ENCODE results near the gene PDE6D.
"Not testable (repeated sequence)": the region's sequence is repeated elsewhere in the genome, so short reads cannot be mapped to it uniquely, and the experiment has no call there.

PDE6D gene

GRCh38 chr2:231749016-231749415 is 32.1 kb downstream of the PDE6D start:
- not testable (repeated sequence) for H3K27me3 Mint-ChIP-seq (ENCODE audit: low read depth); H3K36me3 Mint-ChIP-seq (ENCODE audit: low read depth); H3K4me1 Mint-ChIP-seq (ENCODE audit: low read depth); DNase-seq (ENCODE audit: low spot score); H3K9me3 Mint-ChIP-seq; H3K27ac Mint-ChIP-seq; H3K4me3 Mint-ChIP-seq

GRCh38 chr2:231748153-231748896 is 32.8 kb downstream of the PDE6D start:
- DNase-seq (ENCODE audit: low spot score); H3K4me1 Mint-ChIP-seq (ENCODE audit: low read depth); H3K36me3 Mint-ChIP-seq (ENCODE audit: low read depth); H3K9me3 Mint-ChIP-seq; H3K27me3 Mint-ChIP-seq (ENCODE audit: low read depth); H3K27ac Mint-ChIP-seq; H3K4me3 Mint-ChIP-seq: not testable (repeated sequence)

GRCh38 chr2:231745303-231746038 is 35.6 kb downstream of the PDE6D start:
- no peaks in the 10 kb centered on the region for H3K27me3 Mint-ChIP-seq (ENCODE audit: low read depth)
- H3K27ac Mint-ChIP-seq, result no peak overlapping the region
- H3K4me1 Mint-ChIP-seq (ENCODE audit: low read depth), result no peaks in the 10 kb centered on the region
- no peak overlapping the region for H3K4me3 Mint-ChIP-seq
- no peak for DNase-seq (ENCODE audit: low spot score)
- no peaks in the 10 kb centered on the region for H3K36me3 Mint-ChIP-seq (ENCODE audit: low read depth)
- H3K9me3 Mint-ChIP-seq, result no peaks in the 10 kb centered on the region

- Mint-ChIP-seq H3K4me3 (no peak overlapping the region), H3K9me3 (no peaks in the 10 kb centered on the region)
These were observed 37.5 kb downstream of the PDE6D start for GRCh38 chr2:231743376-231744116.

GRCh38 chr2:231737761-231738160 is 43.3 kb downstream of the PDE6D start:
- no peak for DNase-seq (ENCODE audit: low spot score)
- peaks cover 9% of the 10 kb centered on the region for H3K36me3 Mint-ChIP-seq (ENCODE audit: low read depth)
- no peaks in the 10 kb centered on the region for H3K9me3 Mint-ChIP-seq
- H3K4me1 Mint-ChIP-seq (ENCODE audit: low read depth), result no peaks in the 10 kb centered on the region
- no peak overlapping the region for H3K4me3 Mint-ChIP-seq
- H3K27ac Mint-ChIP-seq, result no peak overlapping the region
- H3K27me3 Mint-ChIP-seq (ENCODE audit: low read depth), result no peaks in the 10 kb centered on the region

More at GRCh38 chr2:231743376-231744116, 37.5 kb downstream of the PDE6D start:
- Mint-ChIP-seq H3K27me3 (ENCODE audit: low read depth) (no peaks in the 10 kb centered on the region), H3K27ac (no peak overlapping the region), H3K4me1 (ENCODE audit: low read depth) (no peaks in the 10 kb centered on the region), H3K36me3 (ENCODE audit: low read depth) (no peaks in the 10 kb centered on the region)
- DNase-seq (ENCODE audit: low spot score), result no peak

GRCh38 chr2:231732604-231733003 is 48.5 kb downstream of the PDE6D start:
- Mint-ChIP-seq H3K9me3 (no peaks in the 10 kb centered on the region), H3K4me3 (no peak overlapping the region), H3K36me3 (ENCODE audit: low read depth) (peaks cover 16% of the 10 kb centered on the region), H3K4me1 (ENCODE audit: low read depth) (no peaks in the 10 kb centered on the region), H3K27me3 (ENCODE audit: low read depth) (no peaks in the 10 kb centered on the region), H3K27ac (no peak overlapping the region)
- no peak for DNase-seq (ENCODE audit: low spot score)

- DNase-seq (ENCODE audit: low spot score), result no peak
- H3K4me1 Mint-ChIP-seq (ENCODE audit: low read depth), result no peaks in the 10 kb centered on the region
- no peaks in the 10 kb centered on the region for H3K9me3 Mint-ChIP-seq
- H3K27me3 Mint-ChIP-seq (ENCODE audit: low read depth), result no peaks in the 10 kb centered on the region
- peaks cover 10% of the 10 kb centered on the region for H3K36me3 Mint-ChIP-seq (ENCODE audit: low read depth)
- H3K4me3 Mint-ChIP-seq, result no peak overlapping the region
- H3K27ac Mint-ChIP-seq, result no peak overlapping the region
These were observed 53.5 kb downstream of the PDE6D start for GRCh38 chr2:231727621-231728020.

GRCh38 chr2:231726276-231726675 is 54.8 kb downstream of the PDE6D start:
- Mint-ChIP-seq H3K4me1 (ENCODE audit: low read depth) (no peaks in the 10 kb centered on the region), H3K27ac (no peak overlapping the region), H3K27me3 (ENCODE audit: low read depth) (no peaks in the 10 kb centered on the region), H3K4me3 (no peak overlapping the region), H3K36me3 (ENCODE audit: low read depth) (peaks cover 2% of the 10 kb centered on the region), H3K9me3 (no peaks in the 10 kb centered on the region)
- DNase-seq (ENCODE audit: low spot score), result no peak

- Mint-ChIP-seq H3K27ac (no peak overlapping the region), H3K9me3 (no peaks in the 10 kb centered on the region), H3K36me3 (ENCODE audit: low read depth) (no peaks in the 10 kb centered on the region), H3K4me1 (ENCODE audit: low read depth) (no peaks in the 10 kb centered on the region), H3K27me3 (ENCODE audit: low read depth) (no peaks in the 10 kb centered on the region), H3K4me3 (no peak overlapping the region)
- DNase-seq (ENCODE audit: low spot score), result no peak
These were observed 55.6 kb downstream of the PDE6D start for GRCh38 chr2:231725476-231725875.

GRCh38 chr2:231722721-231723307 is 58.3 kb downstream of the PDE6D start:
- H3K9me3 Mint-ChIP-seq, result no peaks in the 10 kb centered on the region
- no peak overlapping the region for H3K4me3 Mint-ChIP-seq
- no peaks in the 10 kb centered on the region for H3K36me3 Mint-ChIP-seq (ENCODE audit: low read depth)
- no peaks in the 10 kb centered on the region for H3K27me3 Mint-ChIP-seq (ENCODE audit: low read depth)
- no peaks in the 10 kb centered on the region for H3K4me1 Mint-ChIP-seq (ENCODE audit: low read depth)
- H3K27ac Mint-ChIP-seq, result no peak overlapping the region
- no peak for DNase-seq (ENCODE audit: low spot score)

GRCh38 chr2:231720987-231721966 is 59.8 kb downstream of the PDE6D start:
- Mint-ChIP-seq H3K27ac (no peak overlapping the region), H3K36me3 (ENCODE audit: low read depth) (no peaks in the 10 kb centered on the region), H3K4me3 (no peak overlapping the region), H3K9me3 (no peaks in the 10 kb centered on the region), H3K4me1 (ENCODE audit: low read depth) (no peaks in the 10 kb centered on the region), H3K27me3 (ENCODE audit: low read depth) (no peaks in the 10 kb centered on the region)
- no peak for DNase-seq (ENCODE audit: low spot score)

- no peaks in the 10 kb centered on the region for H3K9me3 Mint-ChIP-seq
- H3K36me3 Mint-ChIP-seq (ENCODE audit: low read depth), result peaks cover 4% of the 10 kb centered on the region
- peaks cover 4% of the 10 kb centered on the region for H3K4me1 Mint-ChIP-seq (ENCODE audit: low read depth)
- H3K27me3 Mint-ChIP-seq (ENCODE audit: low read depth), result no peaks in the 10 kb centered on the region
- H3K4me3 Mint-ChIP-seq, result no peak overlapping the region
- DNase-seq (ENCODE audit: low spot score), result no peak
- H3K27ac Mint-ChIP-seq, result no peak overlapping the region
These were observed 60.6 kb downstream of the PDE6D start for GRCh38 chr2:231720292-231720986.

Measured in T-helper 2 cell treated with Interferon-gamma antibody and Interleukin-4, amounts not matched to agents 5 μg/mL and 100 μg/mL, for 36 hours (primary cell).